ENCODE data around the gene NRSN1.

NRSN1 gene

GRCh38 chr6:24145690-24146131, 19.7 kb downstream of the NRSN1 start:
- no peak for DNase-seq

- no peak for DNase-seq
These were observed 20.9 kb downstream of the NRSN1 start for GRCh38 chr6:24146871-24147270.

- DNase-seq, result no peak
These were observed 21.6 kb downstream of the NRSN1 start for GRCh38 chr6:24147511-24148153.

GRCh38 chr6:24148154-24148570, 22.1 kb downstream of the NRSN1 start:
- no peak for DNase-seq

GRCh38 chr6:24148684-24149083, 22.7 kb downstream of the NRSN1 start:
- no peak for DNase-seq

GRCh38 chr6:24149296-24149695, 23.3 kb downstream of the NRSN1 start:
- DNase-seq, result no peak

- DNase-seq, result no peak
These were observed 23.8 kb downstream of the NRSN1 start for GRCh38 chr6:24149836-24150235.

- DNase-seq, result no peak
These were observed 26.0 kb downstream of the NRSN1 start for GRCh38 chr6:24152014-24152413.

GRCh38 chr6:24154121-24154520, 28.1 kb downstream of the NRSN1 start:
- peak; percentile 37 for DNase-seq

- DNase-seq, result no peak
These were observed 31.9 kb downstream of the NRSN1 start for GRCh38 chr6:24157886-24158285.

GRCh38 chr6:24183584-24183983, 57.6 kb downstream of the NRSN1 start:
- DNase-seq, result no peak

- no peak for DNase-seq
These were observed 60.3 kb downstream of the NRSN1 start for GRCh38 chr6:24186349-24186748.

- no peak for DNase-seq
These were observed 62.1 kb downstream of the NRSN1 start for GRCh38 chr6:24187965-24188577.

GRCh38 chr6:24188578-24189080, 62.6 kb downstream of the NRSN1 start:
- DNase-seq, result no peak

- DNase-seq, result no peak
These were observed 65.3 kb downstream of the NRSN1 start for GRCh38 chr6:24191346-24191745.

GRCh38 chr6:24193364-24193763, 67.3 kb downstream of the NRSN1 start:
- no peak for DNase-seq

GRCh38 chr6:24194978-24195700, 69.1 kb downstream of the NRSN1 start:
- no peak for DNase-seq

GRCh38 chr6:24195836-24196597, 70.0 kb downstream of the NRSN1 start:
- DNase-seq, result no peak
